Small intestine (tissue), 7 donors: ENCODE measurements around the gene RNF148. TPM values are rescaled to one million over a fixed set of nuclear protein-coding genes. Genes with fewer than 3 reads are reported as not detected.

ENCODE experiments used
- DNase-seq, 2 donors: peaks; one replicate each; pipeline versions ENCODE4 v3.0.0 to v3.0.0-alpha.2; 2013
- FAIRE-seq: peaks from 2 replicates; lab custom pipeline; 2012; peaks lifted over from hg19 to GRCh38; lab: Jason Lieb, UNC
- H3K27ac ChIP-seq, 3 donors: one replicate each; pipeline ENCODE4 v1.5.1; 2013; ENCODE audit warnings: low read length in 2 of 3, mild to moderate bottlenecking in 2 of 3, control low read depth in 1 of 3, inconsistent platforms in 1 of 3, low read depth in 1 of 3, moderate library complexity in 1 of 3
- H3K27me3 ChIP-seq, 3 donors: one replicate each; pipeline ENCODE4 v1.6.1; 2013; ENCODE audit warnings: low read length in 3 of 3, inconsistent platforms in 1 of 3; ENCODE audit not compliant: control insufficient read depth in 3 of 3, insufficient read depth in 3 of 3
- H3K36me3 ChIP-seq, 3 donors: one replicate each; pipeline ENCODE4 v1.6.1; 2013; ENCODE audit warnings: low read length in 3 of 3, inconsistent platforms in 1 of 3, low read depth in 1 of 3, mild to moderate bottlenecking in 1 of 3, moderate library complexity in 1 of 3; ENCODE audit not compliant: control insufficient read depth in 3 of 3, insufficient read depth in 2 of 3
- H3K4me1 ChIP-seq, 3 donors: one replicate each; pipeline ENCODE4 v1.6.1; 2013; ENCODE audit warnings: low read length in 2 of 3, inconsistent platforms in 1 of 3, low read depth in 1 of 3, mild to moderate bottlenecking in 1 of 3, moderate library complexity in 1 of 3; ENCODE audit not compliant: control insufficient read depth in 3 of 3, insufficient read depth in 2 of 3
- H3K4me3 ChIP-seq, 3 donors: one replicate each; pipeline ENCODE4 v1.5.1; 2013; ENCODE audit warnings: low read length in 3 of 3, control low read depth in 1 of 3, inconsistent platforms in 1 of 3, low read depth in 1 of 3, mild to moderate bottlenecking in 1 of 3, moderate library complexity in 1 of 3
- H3K9me3 ChIP-seq, 2 donors: one replicate each; pipeline ENCODE4 v1.6.1; 2013; ENCODE audit warnings: low read depth in 1 of 2, low read length in 1 of 2; ENCODE audit not compliant: control insufficient read depth in 2 of 2, insufficient read depth in 1 of 2
- WGBS, 3 donors: extraction: QIAGEN DNeasy Blood & Tissue Kit; methylation state at CpG; one replicate each; pipeline ENCODE4 v1.1.7; 2013; 5-methylcytosine and 5-hydroxymethylcytosine counted together
- polyA plus RNA-seq, 4 donors: library from polyadenylated mRNA; stranded (reverse) in 3 of 4; unstranded in 1 of 4; fragments of 200-250 nt in 3 of 4; fragments of 120-200 nt in 1 of 4; gene quantifications; one replicate each; pipeline versions ENCODE4 v1.2.1 to v1.2.3, GENCODE V29; 2013
- donor health status: healthy with polysubstance abuse.
- donor health status: control.
- donor health status: control.
- donor health status: Bipolar disorder and iron deficiency.
- donor health status: healthy.

The RNF148 gene
- polyA plus RNA-seq, 4 donors = 0.07 to 0.67 (median 0.15) TPM; not detected in 1

DNA sequence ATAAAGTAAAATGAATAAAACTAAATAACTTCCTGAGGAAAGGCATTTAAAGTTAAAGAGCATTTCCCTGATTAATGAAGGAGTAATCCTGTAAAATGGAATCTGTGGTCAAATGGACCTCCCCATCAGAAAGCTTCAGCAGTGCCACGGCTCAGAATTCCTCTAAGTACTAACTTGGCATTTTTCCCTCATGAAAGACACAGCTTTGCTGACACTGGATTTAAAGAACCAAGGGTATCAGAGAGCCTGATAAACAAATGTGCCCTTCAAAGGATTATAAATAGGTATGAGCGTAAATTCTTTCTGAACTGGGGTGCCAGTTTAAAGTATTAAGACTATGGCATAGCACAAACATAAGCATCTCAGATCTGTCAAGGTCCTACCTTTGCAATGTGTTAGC lies 24.2 kb upstream of the RNF148 start:
- H3K9me3 ChIP-seq = no peaks in the 10 kb centered on the region
- H3K27me3 ChIP-seq = no peaks in the 10 kb centered on the region
- WGBS, 3 donors = 75 to 87% (median 81%) methylated on average over 2 of the region's 2 CpGs
- no peak overlapping the region for H3K27ac ChIP-seq
- H3K36me3 ChIP-seq = no peaks in the 10 kb centered on the region
- H3K4me3 ChIP-seq = no peak overlapping the region
- no peaks in the 10 kb centered on the region for H3K4me1 ChIP-seq
- no peak for FAIRE-seq
- no peak for DNase-seq

DNA sequence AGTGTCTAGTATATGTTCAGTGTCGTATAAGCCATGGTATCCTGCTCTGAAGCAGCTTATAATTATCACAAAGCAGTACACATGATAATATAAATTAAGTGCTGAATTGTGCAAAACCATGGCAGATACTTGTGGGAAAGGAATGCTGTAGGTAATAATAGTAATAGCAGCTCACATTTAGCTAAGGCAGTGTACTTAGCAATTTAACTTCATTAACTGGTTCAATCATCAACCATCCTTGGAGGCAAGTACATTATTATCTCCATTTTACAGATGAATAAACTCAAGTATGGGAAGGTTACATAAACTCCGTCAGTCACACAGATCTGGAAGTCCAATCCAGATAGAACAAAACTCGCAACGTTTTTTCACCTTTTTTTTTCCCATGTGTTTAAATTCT lies 21.6 kb upstream of the RNF148 start:
- no peak for FAIRE-seq
- Histone ChIP-seq H3K4me3 (no peak overlapping the region), H3K27me3 (no peaks in the 10 kb centered on the region), H3K9me3 (no peaks in the 10 kb centered on the region), H3K4me1 (no peaks in the 10 kb centered on the region), H3K36me3 (no peaks in the 10 kb centered on the region), H3K27ac (no peak overlapping the region)
- DNase-seq = peak in 1 of 2 donors; percentile 51
- WGBS, 3 donors = 66 to 78% (median 73%) methylated on average over 4 of the region's 4 CpGs

DNA sequence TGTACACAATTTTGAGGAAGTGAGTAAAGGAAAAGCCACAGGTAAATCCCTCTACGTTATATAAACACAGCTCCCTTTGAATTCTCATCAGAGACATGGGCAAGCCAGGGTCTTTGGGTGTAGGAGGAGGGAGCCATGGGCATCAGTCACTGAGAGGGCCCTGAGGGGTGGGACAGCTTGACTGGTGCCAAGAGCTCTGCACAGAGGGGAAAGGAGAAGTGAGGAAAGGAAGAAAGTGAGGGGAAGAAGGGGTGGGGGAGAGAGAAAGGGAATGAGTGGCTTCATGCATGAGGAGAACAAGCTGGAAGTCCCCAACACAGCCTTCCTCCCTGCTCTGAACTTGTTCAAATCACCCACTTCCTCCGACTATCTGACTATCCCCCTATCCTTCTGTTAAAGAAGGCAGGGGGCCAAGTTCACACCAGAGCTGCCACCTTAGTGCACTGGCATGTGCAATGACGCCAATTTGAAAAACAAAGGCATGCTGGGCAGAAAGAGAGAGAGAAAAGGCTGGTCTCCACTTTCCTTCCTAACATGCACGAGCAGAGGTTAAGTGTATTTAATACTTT lies 16.4 kb upstream of the RNF148 start:
- H3K4me1 ChIP-seq = no peaks in the 10 kb centered on the region
- DNase-seq = no peak
- no peaks in the 10 kb centered on the region for H3K27me3 ChIP-seq
- H3K27ac ChIP-seq = no peak overlapping the region
- FAIRE-seq = no peak
- WGBS, 3 donors = 79 to 90% (median 80%) methylated on average over 4 of the region's 4 CpGs
- H3K36me3 ChIP-seq = no peaks in the 10 kb centered on the region
- no peaks in the 10 kb centered on the region for H3K9me3 ChIP-seq
- no peak overlapping the region for H3K4me3 ChIP-seq

DNA sequence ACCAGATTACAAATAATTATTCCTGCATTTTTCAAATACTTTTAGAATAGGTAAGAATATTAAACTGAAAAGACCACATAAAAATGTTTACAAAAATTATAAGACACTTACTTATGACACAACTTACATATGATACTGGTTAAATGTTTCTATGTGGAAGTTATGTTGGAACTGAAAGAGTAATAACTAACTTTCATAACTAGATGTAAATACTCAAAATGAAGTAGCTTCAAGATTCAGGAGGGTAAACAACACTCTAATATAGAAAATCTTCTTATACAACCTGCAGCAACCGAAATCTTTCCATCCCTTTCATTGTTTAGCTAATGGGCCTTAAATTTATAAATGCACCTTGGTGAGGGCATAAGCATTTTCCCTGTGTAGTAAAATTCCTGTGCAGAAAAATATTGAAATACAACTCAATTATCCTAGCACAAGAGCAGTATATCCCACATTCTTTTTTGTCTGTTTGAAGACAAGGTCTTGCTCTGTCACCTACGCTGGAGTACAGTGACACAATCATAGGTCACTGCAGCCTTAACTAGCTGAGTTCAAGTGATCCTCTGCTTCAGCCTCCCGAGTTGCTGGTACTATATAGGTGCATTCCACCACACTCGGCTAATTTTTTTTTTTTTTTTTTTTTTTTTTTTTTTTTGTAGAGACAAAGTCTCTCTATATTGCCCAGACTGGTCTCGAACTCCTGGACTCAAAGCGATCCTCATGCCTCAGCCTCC lies 14.8 kb upstream of the RNF148 start:
- Histone ChIP-seq H3K4me3 (no peak overlapping the region), H3K4me1 (no peaks in the 10 kb centered on the region), H3K36me3 (no peaks in the 10 kb centered on the region), H3K27ac (no peak overlapping the region), H3K9me3 (no peaks in the 10 kb centered on the region), H3K27me3 (no peaks in the 10 kb centered on the region)
- FAIRE-seq (peak; percentile 49), DNase-seq (no peak)
- WGBS, 3 donors = 86 to 90% (median 89%) methylated on average over 6 of the region's 6 CpGs

DNA sequence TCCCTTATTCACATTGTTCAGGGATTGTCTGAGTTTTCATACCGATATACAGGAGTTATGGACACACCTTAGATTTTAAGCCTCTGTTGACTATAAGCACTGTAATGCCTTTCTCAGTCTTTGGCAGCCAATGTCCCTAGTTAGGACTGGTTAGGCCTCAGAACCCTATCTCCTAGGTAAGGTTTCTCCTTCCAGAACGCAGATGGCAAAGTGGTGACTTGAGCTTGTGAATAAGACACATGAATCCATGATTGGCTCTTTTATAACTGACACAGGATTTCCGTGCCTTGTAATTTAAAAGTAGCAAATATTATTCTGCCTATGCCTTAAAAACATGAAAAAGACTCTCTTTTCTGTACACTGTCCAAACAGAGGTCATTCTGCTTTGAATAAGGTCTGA lies 12.5 kb upstream of the RNF148 start:
- H3K4me1 ChIP-seq = no peaks in the 10 kb centered on the region
- H3K36me3 ChIP-seq = no peaks in the 10 kb centered on the region
- no peaks in the 10 kb centered on the region for H3K9me3 ChIP-seq
- 83 to 90% (median 90%) methylated on average over 3 of the region's 3 CpGs for WGBS, 3 donors
- DNase-seq = no peak
- H3K4me3 ChIP-seq = no peak overlapping the region
- no peak overlapping the region for H3K27ac ChIP-seq
- no peak for FAIRE-seq
- H3K27me3 ChIP-seq = no peaks in the 10 kb centered on the region

DNA sequence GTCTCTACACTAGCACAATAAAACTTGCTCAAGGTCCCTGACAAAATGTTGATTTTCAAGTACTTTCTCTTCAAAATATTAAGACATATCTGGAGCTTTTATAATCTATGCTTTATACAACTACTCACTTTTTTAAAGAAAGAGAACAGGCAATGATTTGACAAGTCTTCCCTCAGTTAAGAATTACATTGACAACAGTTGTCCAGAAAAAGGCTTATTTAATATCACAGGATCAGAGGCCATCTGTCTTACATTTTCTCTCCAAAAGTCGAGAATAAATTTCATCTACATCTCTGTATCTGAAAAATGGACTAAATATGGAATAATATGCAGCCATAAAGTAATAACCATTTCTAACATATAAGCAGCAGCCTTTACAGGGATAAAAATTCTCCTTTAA lies 8.2 kb upstream of the RNF148 start:
- H3K4me3 ChIP-seq = no peak overlapping the region
- H3K36me3 ChIP-seq = no peaks in the 10 kb centered on the region
- FAIRE-seq (no peak), DNase-seq (no peak)
- H3K27ac ChIP-seq = no peak overlapping the region
- 64 to 74% (median 74%) methylated on average over 1 of the region's 1 CpG for WGBS, 3 donors
- H3K27me3 ChIP-seq = no peaks in the 10 kb centered on the region
- H3K4me1 ChIP-seq = no peaks in the 10 kb centered on the region
- H3K9me3 ChIP-seq = no peaks in the 10 kb centered on the region

DNA sequence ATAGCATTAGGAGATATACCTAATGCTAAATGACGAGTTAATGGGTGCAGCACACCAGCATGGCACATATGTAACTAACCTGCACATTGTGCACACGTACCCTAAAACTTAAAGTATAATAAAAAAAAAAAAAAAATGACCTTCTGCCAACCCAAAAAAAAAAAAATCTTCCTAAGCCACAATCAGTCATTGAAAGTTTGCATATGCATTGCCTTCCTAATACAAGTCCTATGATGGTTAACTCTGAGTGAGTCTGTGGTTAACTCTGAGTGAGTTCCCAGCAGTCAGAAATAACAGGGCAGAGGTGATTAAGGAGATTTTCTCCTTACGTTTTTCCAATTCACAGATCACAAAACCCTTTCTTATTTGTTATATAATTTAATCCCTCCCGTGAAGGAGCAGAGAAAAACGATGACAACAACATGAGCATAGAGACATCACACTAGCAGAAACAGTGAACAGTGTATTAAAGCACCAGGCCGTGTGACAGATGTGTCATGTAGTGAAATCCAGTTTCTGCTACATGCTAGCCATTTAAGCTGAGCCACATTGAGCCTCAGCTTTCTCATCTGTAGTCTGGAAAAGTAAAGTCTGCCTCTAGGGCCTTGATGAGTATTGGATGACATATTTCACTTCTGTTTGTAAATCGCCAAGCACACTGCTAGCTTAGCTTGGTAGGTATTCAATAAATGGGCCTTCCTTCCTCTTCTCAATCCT lies 7.4 kb upstream of the RNF148 start:
- no peak for FAIRE-seq
- Histone ChIP-seq H3K27ac (no peak overlapping the region), H3K4me3 (no peak overlapping the region), H3K9me3 (no peaks in the 10 kb centered on the region), H3K36me3 (no peaks in the 10 kb centered on the region), H3K27me3 (no peaks in the 10 kb centered on the region), H3K4me1 (no peaks in the 10 kb centered on the region)
- DNase-seq = no peak
- 81 to 89% (median 87%) methylated on average over 7 of the region's 7 CpGs for WGBS, 3 donors

DNA sequence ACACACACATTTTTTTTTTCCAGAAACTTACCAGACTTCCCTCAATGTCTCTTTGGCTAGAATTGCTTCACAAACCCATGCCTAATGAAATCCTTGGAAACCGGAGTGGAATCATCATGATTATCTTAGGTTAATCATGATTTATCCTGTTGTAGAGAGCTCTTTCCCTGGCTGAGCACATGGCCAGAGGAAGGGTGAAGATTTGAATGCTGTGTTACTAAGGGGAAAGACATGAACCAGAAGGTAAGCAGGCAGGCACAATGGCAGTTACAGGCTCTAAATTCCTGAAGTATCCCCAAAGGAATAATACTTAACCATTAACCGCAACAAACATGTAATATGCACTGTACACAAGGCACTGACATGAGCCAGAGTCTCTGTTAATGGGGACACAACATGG lies 4.1 kb upstream of the RNF148 start:
- FAIRE-seq = no peak
- Histone ChIP-seq H3K4me1 (no peaks in the 10 kb centered on the region), H3K4me3 (no peak overlapping the region), H3K36me3 (no peaks in the 10 kb centered on the region), H3K9me3 (no peaks in the 10 kb centered on the region), H3K27ac (no peak overlapping the region), H3K27me3 (no peaks in the 10 kb centered on the region)
- WGBS, 3 donors = 82 to 91% (median 87%) methylated on average over 2 of the region's 2 CpGs
- no peak for DNase-seq
